Neural cell (in vitro differentiated cells): ENCODE measurements around the gene FNBP1. TPM values are rescaled to one million over a fixed set of nuclear protein-coding genes. Genes with fewer than 3 reads are reported as not detected.

Source experiments
- H2AFZ ChIP-seq: fragments of 200-600, 300-800 bp; sonication (generic), shearing (Covaris generic); 2 replicates; pipeline ENCODE4 v1.6.0; 2014; ENCODE audit warnings: low read depth, mild to moderate bottlenecking, antibody characterized with exemption, low read length, moderate library complexity
- H3F3A ChIP-seq: fragments of 200-600 bp; shearing (Covaris generic); 2 replicates; pipeline ENCODE4 v1.6.1; 2016; ENCODE audit warnings: mild to moderate bottlenecking, moderate library complexity, mixed read lengths, antibody characterized with exemption, low read length; ENCODE audit not compliant: insufficient read depth, poor library complexity, severe bottlenecking
- H3K27ac ChIP-seq: fragments of 200-600, 300-800 bp; sonication (generic), shearing (Covaris generic); 2 replicates; pipeline ENCODE4 v1.5.1; 2014; ENCODE audit warnings: mild to moderate bottlenecking, low read length, moderate library complexity
- H3K27me3 ChIP-seq: fragments of 300-800, 200-600 bp; sonication (generic), shearing (Covaris generic); 2 replicates; pipeline ENCODE4 v1.6.0; 2014; ENCODE audit warnings: mild to moderate bottlenecking, low read depth, low read length, moderate library complexity; ENCODE audit not compliant: insufficient read depth
- H3K36me3 ChIP-seq: fragments of 300-800, 200-600 bp; sonication (generic), shearing (Covaris generic); 2 replicates; pipeline ENCODE4 v1.5.1; 2014; ENCODE audit warnings: mild to moderate bottlenecking, antibody characterized with exemption, low read length, moderate library complexity; ENCODE audit not compliant: insufficient read depth
- H3K4me2 ChIP-seq: fragments of 300-800, 200-600 bp; sonication (generic), shearing (Covaris generic); 2 replicates; pipeline ENCODE4 v1.6.0; 2014; ENCODE audit warnings: mild to moderate bottlenecking, low read length
- H3K4me3 ChIP-seq: fragments of 300-800, 200-600 bp; sonication (generic), shearing (Covaris generic); 2 replicates; pipeline ENCODE4 v1.5.1; 2014; ENCODE audit warnings: mild to moderate bottlenecking, low read length, moderate library complexity
- H3K79me2 ChIP-seq: fragments of 200-600 bp; shearing (Covaris generic); replicated peaks from 2 replicates; pipeline ENCODE4 v1.6.0; 2014; ENCODE audit warnings: mild to moderate bottlenecking, low read length, moderate library complexity; ENCODE audit not compliant: insufficient read depth
- H3K9ac ChIP-seq: fragments of 300-800, 200-600 bp; sonication (generic), shearing (Covaris generic); 2 replicates; pipeline ENCODE4 v1.6.1; 2016; ENCODE audit warnings: mild to moderate bottlenecking, low read length, mixed read lengths
- H3K9me2 ChIP-seq: fragments of 200-600 bp; shearing (Covaris generic); 2 replicates; pipeline ENCODE4 v1.6.1; 2016; ENCODE audit warnings: mild to moderate bottlenecking, low read length, mixed read lengths; ENCODE audit not compliant: insufficient read depth
- H3K9me3 ChIP-seq: fragments of 200-600, 300-800 bp; sonication (generic), shearing (Covaris generic); 2 replicates; pipeline ENCODE4 v1.6.1; 2016; ENCODE audit warnings: mild to moderate bottlenecking, mixed run types, low read length, moderate library complexity, mixed read lengths
- H4K20me1 ChIP-seq: fragments of 200-600 bp; shearing (Covaris generic); 2 replicates; pipeline ENCODE4 v1.6.1; 2016; ENCODE audit warnings: mild to moderate bottlenecking, mixed run types; ENCODE audit not compliant: insufficient read depth
- EP300 ChIP-seq: fragments of 450-650 bp; conservative IDR thresholded peaks from 2 replicates; pipeline ENCODE4 v1.6.1; 2014; ENCODE audit warnings: antibody characterized with exemption, mild to moderate bottlenecking, moderate library complexity; ENCODE audit not compliant: poor library complexity, severe bottlenecking
- EZH2 ChIP-seq: fragments of 200-600, 300-800 bp; shearing (Covaris generic), sonication (generic); IDR thresholded peaks from 2 replicates; pipeline ENCODE4 v1.6.1; 2014; ENCODE audit warnings: antibody characterized with exemption, low read length, borderline replicate concordance, mild to moderate bottlenecking; ENCODE audit not compliant: insufficient read depth, poor library complexity, severe bottlenecking
- MXI1 ChIP-seq: fragments of 450-650 bp; conservative IDR thresholded peaks from 2 replicates; pipeline ENCODE4 v1.6.1; 2014; ENCODE audit warnings: antibody characterized with exemption, mild to moderate bottlenecking; ENCODE audit not compliant: poor library complexity, severe bottlenecking
- POLR2AphosphoS5 ChIP-seq: IDR thresholded peaks from 2 replicates; pipeline ENCODE4 v1.6.1; 2012
- RAD21 ChIP-seq: fragments of 450-650 bp; conservative IDR thresholded peaks from 2 replicates; pipeline ENCODE4 v1.6.1; 2014; ENCODE audit warnings: antibody characterized with exemption, mild to moderate bottlenecking, moderate library complexity
- SMC3 ChIP-seq: fragments of 450-650 bp; conservative IDR thresholded peaks from 2 replicates; pipeline ENCODE4 v1.6.1; 2014; ENCODE audit warnings: antibody characterized with exemption, mild to moderate bottlenecking, moderate library complexity; ENCODE audit not compliant: poor library complexity
- TAF1 ChIP-seq: IDR thresholded peaks from 2 replicates; pipeline ENCODE4 v1.6.1; 2012; ENCODE audit warnings: low read depth
- polyA plus RNA-seq: library from polyadenylated mRNA; depleted of rRNA; stranded (reverse); fragments of >200 nt; gene quantifications from 2 replicates; pipeline ENCODE4 v1.2.3, GENCODE V29; 2014
- TF ChIP-seq, protein P1 (sequence below): fragments of 450-650 bp; IDR thresholded peaks from 2 replicates; pipeline ENCODE4 v1.5.1; 2014; ENCODE audit warnings: antibody characterized with exemption, mild to moderate bottlenecking, moderate library complexity; ENCODE audit not compliant: poor library complexity, severe bottlenecking
- TF ChIP-seq, protein P2 (sequence below): IDR thresholded peaks from 2 replicates; pipeline ENCODE4 v1.6.1; 2012; ENCODE audit warnings: borderline replicate concordance

The FNBP1 gene
- polyA plus RNA-seq, 1 donor from 2014 or later = 16.6 TPM

DNA sequence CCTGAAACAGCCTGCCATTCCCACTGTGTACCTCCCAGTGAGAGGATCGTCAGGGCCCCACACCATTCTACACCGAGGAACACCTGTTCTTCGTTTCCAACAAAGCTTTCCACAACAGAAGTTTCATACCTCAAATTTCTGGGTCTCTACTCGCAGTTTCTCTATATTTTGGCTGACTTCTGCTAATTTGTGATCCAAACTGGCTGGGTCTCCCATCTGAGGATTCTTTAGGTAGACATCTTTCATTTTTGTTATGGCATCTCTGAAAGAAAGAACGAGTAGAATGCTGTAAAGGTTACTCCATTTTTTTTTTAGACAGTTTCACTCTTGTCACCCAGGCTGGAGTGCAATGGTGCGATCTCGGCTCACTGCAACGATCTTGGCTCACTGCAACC is 140.3 kb downstream of the FNBP1 start:
- H3K27ac ChIP-seq = no peak overlapping the region

DNA sequence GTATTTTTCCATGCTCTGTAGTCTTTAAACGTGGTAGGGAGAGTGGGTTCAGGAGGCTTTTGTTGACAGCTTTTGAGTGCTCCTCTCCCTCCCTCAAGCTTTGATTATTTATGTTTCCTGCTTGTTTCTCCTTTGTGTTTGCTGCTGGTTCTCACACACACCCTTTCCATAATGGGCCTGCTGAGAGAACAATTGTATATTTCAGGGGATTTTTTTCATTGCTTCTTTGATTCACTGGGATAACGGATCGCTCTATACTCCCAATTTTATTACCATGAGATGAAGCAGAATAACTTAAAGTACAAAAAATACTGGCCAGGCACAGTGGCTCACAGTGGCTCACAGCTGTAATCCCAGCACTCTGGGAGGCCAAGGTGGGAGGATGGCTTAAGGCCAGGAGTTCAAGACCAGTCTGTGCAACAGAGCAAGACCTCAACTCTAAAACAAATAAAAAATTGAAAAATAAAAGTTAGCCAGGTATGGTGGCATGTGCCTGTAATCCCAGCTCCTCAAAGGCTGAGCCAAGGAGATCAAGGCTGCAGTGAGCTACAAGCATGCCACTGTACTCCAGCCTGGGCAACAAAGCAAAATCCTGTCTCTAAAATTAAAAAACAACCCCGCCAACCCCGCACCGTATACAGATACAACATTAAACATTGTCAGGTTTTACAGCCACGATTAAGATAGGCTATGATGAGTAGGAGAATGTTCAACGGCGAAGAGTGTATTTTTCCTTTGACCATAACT is 140.8 kb downstream of the FNBP1 start:
- H3K9me2 ChIP-seq = no peaks in the 10 kb centered on the region
- no peak overlapping the region for H3K27ac ChIP-seq
- H3K4me2 ChIP-seq = no peak overlapping the region
- H4K20me1 ChIP-seq = no peaks in the 10 kb centered on the region
- TF ChIP-seq MXI1 = no peak
- TF ChIP-seq EZH2 = no peak
- TF ChIP-seq TAF1 = no peak
- no peak for TF ChIP-seq RAD21
- no peak for TF ChIP-seq EP300
- no peak for TF ChIP-seq POLR2AphosphoS5
- TF ChIP-seq, protein P1, sequence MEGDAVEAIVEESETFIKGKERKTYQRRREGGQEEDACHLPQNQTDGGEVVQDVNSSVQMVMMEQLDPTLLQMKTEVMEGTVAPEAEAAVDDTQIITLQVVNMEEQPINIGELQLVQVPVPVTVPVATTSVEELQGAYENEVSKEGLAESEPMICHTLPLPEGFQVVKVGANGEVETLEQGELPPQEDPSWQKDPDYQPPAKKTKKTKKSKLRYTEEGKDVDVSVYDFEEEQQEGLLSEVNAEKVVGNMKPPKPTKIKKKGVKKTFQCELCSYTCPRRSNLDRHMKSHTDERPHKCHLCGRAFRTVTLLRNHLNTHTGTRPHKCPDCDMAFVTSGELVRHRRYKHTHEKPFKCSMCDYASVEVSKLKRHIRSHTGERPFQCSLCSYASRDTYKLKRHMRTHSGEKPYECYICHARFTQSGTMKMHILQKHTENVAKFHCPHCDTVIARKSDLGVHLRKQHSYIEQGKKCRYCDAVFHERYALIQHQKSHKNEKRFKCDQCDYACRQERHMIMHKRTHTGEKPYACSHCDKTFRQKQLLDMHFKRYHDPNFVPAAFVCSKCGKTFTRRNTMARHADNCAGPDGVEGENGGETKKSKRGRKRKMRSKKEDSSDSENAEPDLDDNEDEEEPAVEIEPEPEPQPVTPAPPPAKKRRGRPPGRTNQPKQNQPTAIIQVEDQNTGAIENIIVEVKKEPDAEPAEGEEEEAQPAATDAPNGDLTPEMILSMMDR = no peak
- TF ChIP-seq, protein P2, sequence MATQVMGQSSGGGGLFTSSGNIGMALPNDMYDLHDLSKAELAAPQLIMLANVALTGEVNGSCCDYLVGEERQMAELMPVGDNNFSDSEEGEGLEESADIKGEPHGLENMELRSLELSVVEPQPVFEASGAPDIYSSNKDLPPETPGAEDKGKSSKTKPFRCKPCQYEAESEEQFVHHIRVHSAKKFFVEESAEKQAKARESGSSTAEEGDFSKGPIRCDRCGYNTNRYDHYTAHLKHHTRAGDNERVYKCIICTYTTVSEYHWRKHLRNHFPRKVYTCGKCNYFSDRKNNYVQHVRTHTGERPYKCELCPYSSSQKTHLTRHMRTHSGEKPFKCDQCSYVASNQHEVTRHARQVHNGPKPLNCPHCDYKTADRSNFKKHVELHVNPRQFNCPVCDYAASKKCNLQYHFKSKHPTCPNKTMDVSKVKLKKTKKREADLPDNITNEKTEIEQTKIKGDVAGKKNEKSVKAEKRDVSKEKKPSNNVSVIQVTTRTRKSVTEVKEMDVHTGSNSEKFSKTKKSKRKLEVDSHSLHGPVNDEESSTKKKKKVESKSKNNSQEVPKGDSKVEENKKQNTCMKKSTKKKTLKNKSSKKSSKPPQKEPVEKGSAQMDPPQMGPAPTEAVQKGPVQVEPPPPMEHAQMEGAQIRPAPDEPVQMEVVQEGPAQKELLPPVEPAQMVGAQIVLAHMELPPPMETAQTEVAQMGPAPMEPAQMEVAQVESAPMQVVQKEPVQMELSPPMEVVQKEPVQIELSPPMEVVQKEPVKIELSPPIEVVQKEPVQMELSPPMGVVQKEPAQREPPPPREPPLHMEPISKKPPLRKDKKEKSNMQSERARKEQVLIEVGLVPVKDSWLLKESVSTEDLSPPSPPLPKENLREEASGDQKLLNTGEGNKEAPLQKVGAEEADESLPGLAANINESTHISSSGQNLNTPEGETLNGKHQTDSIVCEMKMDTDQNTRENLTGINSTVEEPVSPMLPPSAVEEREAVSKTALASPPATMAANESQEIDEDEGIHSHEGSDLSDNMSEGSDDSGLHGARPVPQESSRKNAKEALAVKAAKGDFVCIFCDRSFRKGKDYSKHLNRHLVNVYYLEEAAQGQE = no peak
- TF ChIP-seq SMC3 = no peak
- no peaks in the 10 kb centered on the region for H3K9me3 ChIP-seq
- H3K4me3 ChIP-seq = no peak overlapping the region
- H3K27me3 ChIP-seq = no peaks in the 10 kb centered on the region
- H3F3A ChIP-seq = no peaks in the 10 kb centered on the region
- no peak overlapping the region for H2AFZ ChIP-seq
- H3K36me3 ChIP-seq = no peaks in the 10 kb centered on the region
- no peaks in the 10 kb centered on the region for H3K79me2 ChIP-seq
- H3K9ac ChIP-seq = no peak overlapping the region

More for the DNA sequence above, 140.3 kb downstream of the FNBP1 start:
- no peaks in the 10 kb centered on the region for H3K27me3 ChIP-seq
- H4K20me1 ChIP-seq = no peaks in the 10 kb centered on the region
- no peak overlapping the region for H3K9ac ChIP-seq
- H3K4me3 ChIP-seq = no peak overlapping the region
- no peaks in the 10 kb centered on the region for H3K79me2 ChIP-seq
- no peak overlapping the region for H3K4me2 ChIP-seq
- H3K36me3 ChIP-seq = no peaks in the 10 kb centered on the region
- no peak overlapping the region for H2AFZ ChIP-seq
- TF ChIP-seq RAD21 = no peak
- TF ChIP-seq POLR2AphosphoS5 = no peak
- no peak for TF ChIP-seq MXI1
- TF ChIP-seq TAF1 = no peak
- TF ChIP-seq EP300 = no peak
- TF ChIP-seq SMC3 = no peak
- TF ChIP-seq, protein P2 = no peak
- TF ChIP-seq, protein P1 = no peak
- no peak for TF ChIP-seq EZH2
- no peaks in the 10 kb centered on the region for H3K9me2 ChIP-seq
- no peaks in the 10 kb centered on the region for H3F3A ChIP-seq
- no peaks in the 10 kb centered on the region for H3K9me3 ChIP-seq
